Testis (tissue), 2 donors: Measurements from ENCODE around the gene TAS1R1.

Experiments
- CTCF ChIP-seq, 3 experiments: fragments of 450-650 bp in 2 of 3; fragments of 200-600 bp in 1 of 3; sonication (generic) in 1 of 3; IDR thresholded peaks; one replicate each; pipeline ENCODE4 v1.5.1; 2016 to 2019; ENCODE audit warnings: antibody characterized with exemption in 3 of 3, mild to moderate bottlenecking in 2 of 3, moderate library complexity in 1 of 3
- POLR2A ChIP-seq: fragments of 450-650 bp; IDR thresholded peaks from one replicate; pipeline ENCODE4 v1.6.1; 2017; ENCODE audit warnings: antibody characterized with exemption, mild to moderate bottlenecking, moderate library complexity

GRCh38 chr1:6588893-6589520 is 33.9 kb downstream of the TAS1R1 start:
- TF ChIP-seq CTCF (IDR thresholded peaks at IDR 0.05) = no peak
- TF ChIP-seq POLR2A = no peak
